ENCODE measurements around the gene ANTXRL.

DNA sequence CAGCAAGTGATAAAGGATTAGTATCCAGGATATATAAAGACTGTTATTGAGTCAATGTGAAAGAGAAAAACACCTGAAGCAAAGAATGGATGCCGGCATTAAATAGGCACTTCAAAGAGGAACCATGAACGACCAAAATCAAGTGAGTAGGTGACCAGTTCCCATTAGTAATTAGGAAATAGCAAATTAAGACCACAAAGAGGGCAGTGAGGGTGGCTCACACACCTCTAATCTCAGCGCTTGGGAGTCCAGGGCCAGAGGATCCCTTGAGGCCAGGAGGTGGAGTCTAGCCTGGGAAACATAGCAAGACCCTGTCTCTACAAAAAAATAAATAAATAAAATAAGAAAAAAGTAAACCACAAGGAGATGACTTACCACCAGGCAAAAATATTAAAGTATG is 1.5 kb upstream of the ANTXRL start:
- TF ChIP-seq, protein P1, sequence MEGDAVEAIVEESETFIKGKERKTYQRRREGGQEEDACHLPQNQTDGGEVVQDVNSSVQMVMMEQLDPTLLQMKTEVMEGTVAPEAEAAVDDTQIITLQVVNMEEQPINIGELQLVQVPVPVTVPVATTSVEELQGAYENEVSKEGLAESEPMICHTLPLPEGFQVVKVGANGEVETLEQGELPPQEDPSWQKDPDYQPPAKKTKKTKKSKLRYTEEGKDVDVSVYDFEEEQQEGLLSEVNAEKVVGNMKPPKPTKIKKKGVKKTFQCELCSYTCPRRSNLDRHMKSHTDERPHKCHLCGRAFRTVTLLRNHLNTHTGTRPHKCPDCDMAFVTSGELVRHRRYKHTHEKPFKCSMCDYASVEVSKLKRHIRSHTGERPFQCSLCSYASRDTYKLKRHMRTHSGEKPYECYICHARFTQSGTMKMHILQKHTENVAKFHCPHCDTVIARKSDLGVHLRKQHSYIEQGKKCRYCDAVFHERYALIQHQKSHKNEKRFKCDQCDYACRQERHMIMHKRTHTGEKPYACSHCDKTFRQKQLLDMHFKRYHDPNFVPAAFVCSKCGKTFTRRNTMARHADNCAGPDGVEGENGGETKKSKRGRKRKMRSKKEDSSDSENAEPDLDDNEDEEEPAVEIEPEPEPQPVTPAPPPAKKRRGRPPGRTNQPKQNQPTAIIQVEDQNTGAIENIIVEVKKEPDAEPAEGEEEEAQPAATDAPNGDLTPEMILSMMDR (IDR thresholded peaks at IDR 0.05) = no peak
- no peak for TF ChIP-seq POLR2AphosphoS5 (IDR thresholded peaks at IDR 0.05)
- no peak for TF ChIP-seq POLR2A (IDR thresholded peaks at IDR 0.05)

Measured in transverse colon (tissue), 4 donors.